ENCODE data around the gene NPTN. TPM values are rescaled to one million over a fixed set of nuclear protein-coding genes. Genes with fewer than 3 reads are reported as not detected.

NPTN gene
- 29.4 TPM for polyA plus RNA-seq (2012; ENCODE audit: missing spikeins)

DNA sequence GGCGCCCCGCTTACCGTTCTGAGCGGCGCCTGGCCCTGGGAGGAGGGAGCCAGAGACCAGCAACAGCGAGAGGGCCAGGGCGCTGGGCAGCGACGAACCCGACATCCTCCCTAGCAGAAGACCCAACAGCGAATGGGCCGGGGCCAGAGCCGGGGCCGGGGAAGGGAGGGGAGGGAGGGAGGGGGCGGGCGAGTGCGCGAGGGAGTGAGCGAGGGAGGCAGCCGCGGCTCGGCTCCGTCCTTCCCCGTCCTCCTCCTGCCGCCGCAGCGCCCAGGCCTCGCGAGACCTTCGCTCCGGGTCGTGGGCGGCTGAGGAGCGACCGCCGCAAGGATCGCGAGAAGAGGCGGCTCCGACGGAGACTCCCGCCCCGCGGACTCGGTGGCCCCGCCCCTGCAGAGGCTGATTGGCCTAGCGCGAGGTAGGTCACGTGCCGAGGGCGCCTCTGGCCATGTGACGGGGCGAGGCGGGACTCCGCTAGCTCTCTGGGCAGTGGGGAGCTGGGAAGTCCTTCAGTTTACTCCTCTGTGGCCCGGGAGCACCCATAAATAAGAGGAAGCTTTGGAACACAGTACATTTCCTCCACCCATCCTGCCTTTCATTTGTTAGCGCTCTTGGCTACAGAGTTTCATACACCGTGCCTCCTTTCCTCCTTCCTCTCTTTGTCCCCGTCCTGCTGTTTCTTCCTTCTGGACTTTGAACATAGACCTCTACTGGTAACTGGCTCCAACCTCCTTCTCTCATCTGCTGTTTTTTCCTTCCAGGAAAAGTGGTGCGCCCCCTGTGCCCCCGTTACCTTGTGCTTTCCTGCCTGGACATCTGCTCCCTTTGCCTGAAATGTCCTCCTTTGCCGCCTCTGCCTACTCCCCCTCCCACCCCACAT, at the start of gene NPTN:
Gene NPTN, minus strand, starts transcription at position 279 of the 880 bp plus-strand sequence. Its CDS starts 174 bp downstream, at position 105.
- FAIRE-seq = peak; percentile 94
- peak; percentile 64; the same call in 1 of the 2 replicates for TF ChIP-seq TAF1 (IDR thresholded peaks at IDR 0.05; ENCODE audit: borderline replicate concordance, low read depth, low read length)
- TF ChIP-seq POLR2AphosphoS5 (IDR thresholded peaks at IDR 0.05; ENCODE audit: low read depth, low read length) = peak; percentile 89
- TF ChIP-seq POLR2A (IDR thresholded peaks at IDR 0.05; ENCODE audit: low read depth, low read length) = peak; percentile 90

DNA sequence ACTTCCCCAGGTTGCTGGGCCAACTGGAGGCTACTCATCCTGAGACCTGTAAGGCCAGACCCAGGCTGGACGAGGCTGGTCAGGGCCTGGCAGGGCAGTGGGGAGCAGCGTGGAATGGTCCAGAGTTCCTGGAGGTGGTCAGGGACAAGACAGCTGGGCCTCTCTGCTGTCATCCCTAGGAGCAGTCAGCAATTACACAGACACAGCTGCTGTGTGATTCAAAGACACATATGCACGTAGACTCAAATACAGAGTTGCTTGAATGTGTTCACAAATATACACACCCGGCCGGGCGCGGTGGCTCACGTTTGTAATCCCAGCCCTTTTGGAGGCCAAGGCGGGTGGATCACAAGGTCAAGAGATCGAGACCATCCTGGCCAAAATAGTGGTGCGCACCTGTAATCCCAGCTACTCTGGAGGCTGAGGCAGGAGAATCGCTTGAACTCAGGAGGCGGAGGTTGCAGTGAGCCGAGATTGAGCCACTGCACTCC, 49.5 kb upstream of the NPTN start:
- no peak for TF ChIP-seq POLR2AphosphoS5 (IDR thresholded peaks at IDR 0.05; ENCODE audit: low read depth, low read length)
- no peak for TF ChIP-seq POLR2A (IDR thresholded peaks at IDR 0.05; ENCODE audit: low read depth, low read length)
- no peak for TF ChIP-seq TAF1 (IDR thresholded peaks at IDR 0.05; ENCODE audit: borderline replicate concordance, low read depth, low read length)
- no peak for DNase-seq (ENCODE audit: insufficient read length)
- FAIRE-seq = no peak

More for the DNA sequence above, at the start of gene NPTN:
- DNase-seq (ENCODE audit: insufficient read length) = peak; percentile 77

DNA sequence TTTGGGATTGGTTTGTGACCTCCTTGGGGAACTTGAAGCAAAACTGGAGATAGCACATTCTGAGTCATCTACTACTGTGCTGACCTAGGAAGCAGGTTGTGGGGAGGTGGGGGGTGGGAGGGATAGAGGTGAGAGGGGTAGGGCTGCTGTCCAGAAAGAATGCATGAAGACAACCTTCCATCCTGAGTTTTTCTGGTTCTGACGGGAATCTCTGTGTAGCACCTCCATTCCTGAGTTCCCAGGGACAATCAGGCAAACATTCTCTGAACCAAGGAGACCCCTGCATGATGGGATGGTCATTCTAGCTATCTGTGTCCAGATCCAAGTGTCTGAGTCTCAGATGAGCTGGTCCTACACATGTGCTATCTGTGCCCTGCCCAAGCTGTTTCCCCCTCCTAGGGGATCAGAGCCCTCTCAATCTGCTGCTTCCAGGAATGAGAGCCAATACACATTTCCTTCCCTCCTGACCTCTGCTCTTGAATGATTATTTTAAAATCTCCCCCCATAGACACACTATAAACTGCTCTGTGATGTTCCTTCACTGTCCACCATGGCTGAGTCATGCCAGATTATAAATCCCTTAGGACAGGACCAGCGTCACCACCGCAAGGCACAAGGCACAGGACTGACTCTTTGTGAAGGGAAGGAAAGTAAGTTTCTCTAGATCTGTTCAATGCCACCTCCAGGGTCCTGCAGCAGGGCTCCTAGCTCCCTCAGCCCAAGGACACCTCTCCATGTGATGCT, 48.8 kb upstream of the NPTN start:
- no peak for TF ChIP-seq POLR2AphosphoS5 (IDR thresholded peaks at IDR 0.05; ENCODE audit: low read depth, low read length)
- TF ChIP-seq TAF1 (IDR thresholded peaks at IDR 0.05; ENCODE audit: borderline replicate concordance, low read depth, low read length) = no peak
- DNase-seq (ENCODE audit: insufficient read length) = no peak

DNA sequence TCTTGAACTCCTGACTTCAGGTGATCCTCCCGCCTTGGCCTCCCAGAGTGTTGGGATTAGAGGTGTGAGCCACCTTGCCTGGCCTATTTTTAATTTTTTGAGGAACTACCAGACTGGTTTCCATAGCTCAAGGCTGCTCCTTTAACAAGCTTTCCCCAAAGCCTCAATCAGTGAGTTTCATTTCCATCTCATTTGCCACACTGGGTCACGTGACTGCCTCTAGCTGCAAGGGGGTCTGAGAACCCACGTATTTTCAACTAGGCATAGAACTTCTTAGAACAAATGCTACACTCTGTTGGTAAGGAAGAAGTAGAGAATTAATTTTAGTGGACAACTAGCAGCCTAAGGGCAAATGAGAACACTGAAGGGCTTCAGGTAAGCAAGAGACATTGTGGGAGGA, 47.9 kb upstream of the NPTN start:
- no peak for FAIRE-seq
- no peak for DNase-seq (ENCODE audit: insufficient read length)
- TF ChIP-seq POLR2A (IDR thresholded peaks at IDR 0.05; ENCODE audit: low read depth, low read length) (no peak), TAF1 (IDR thresholded peaks at IDR 0.05; ENCODE audit: borderline replicate concordance, low read depth, low read length) (no peak), POLR2AphosphoS5 (IDR thresholded peaks at IDR 0.05; ENCODE audit: low read depth, low read length) (no peak)

More for the DNA sequence above, 48.8 kb upstream of the NPTN start:
- FAIRE-seq = no peak

DNA sequence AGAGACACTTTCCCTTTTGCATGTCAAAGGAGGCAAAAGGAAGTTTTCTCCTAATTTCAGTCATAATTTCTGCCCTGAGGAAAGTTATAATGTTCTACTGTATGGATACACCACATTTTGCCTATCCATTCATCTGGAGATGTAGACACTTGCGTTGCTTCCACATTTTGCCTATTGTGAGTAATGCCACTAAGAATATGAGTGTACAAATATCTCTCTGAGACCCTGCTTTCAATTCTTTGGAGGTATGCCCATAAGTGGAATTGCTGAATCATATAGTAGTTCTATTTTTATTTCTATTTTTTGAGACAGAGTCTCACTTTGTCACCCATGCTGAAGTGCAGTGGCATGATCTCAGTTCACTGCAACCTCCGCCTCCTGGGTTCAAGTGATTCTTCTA, 47.4 kb upstream of the NPTN start:
- no peak for FAIRE-seq
- no peak for DNase-seq (ENCODE audit: insufficient read length)
- TF ChIP-seq POLR2A (IDR thresholded peaks at IDR 0.05; ENCODE audit: low read depth, low read length) (no peak), POLR2AphosphoS5 (IDR thresholded peaks at IDR 0.05; ENCODE audit: low read depth, low read length) (no peak), TAF1 (IDR thresholded peaks at IDR 0.05; ENCODE audit: borderline replicate concordance, low read depth, low read length) (no peak)

DNA sequence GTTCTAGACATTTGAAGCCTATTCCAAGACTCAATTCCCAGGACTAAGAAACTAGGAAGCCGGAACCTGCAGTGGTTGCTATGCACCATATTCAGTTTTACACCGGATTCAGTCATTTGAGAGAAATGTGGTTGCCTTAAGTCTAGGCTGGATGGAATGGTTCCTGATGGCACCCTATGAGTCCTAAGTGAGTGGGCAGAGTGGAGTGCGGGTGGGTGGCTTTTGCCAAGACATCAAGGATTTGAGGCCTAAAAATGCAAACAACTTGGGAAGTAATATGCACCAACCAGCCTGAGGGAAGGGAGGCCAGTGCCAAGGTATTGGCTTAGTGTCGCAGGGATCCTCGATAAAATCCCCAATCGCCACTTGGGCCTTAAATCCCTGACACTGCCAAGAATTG, 46.8 kb upstream of the NPTN start:
- TF ChIP-seq TAF1 (IDR thresholded peaks at IDR 0.05; ENCODE audit: borderline replicate concordance, low read depth, low read length) = no peak
- no peak for TF ChIP-seq POLR2AphosphoS5 (IDR thresholded peaks at IDR 0.05; ENCODE audit: low read depth, low read length)
- TF ChIP-seq POLR2A (IDR thresholded peaks at IDR 0.05; ENCODE audit: low read depth, low read length) = no peak
- FAIRE-seq (no peak), DNase-seq (ENCODE audit: insufficient read length) (no peak)

DNA sequence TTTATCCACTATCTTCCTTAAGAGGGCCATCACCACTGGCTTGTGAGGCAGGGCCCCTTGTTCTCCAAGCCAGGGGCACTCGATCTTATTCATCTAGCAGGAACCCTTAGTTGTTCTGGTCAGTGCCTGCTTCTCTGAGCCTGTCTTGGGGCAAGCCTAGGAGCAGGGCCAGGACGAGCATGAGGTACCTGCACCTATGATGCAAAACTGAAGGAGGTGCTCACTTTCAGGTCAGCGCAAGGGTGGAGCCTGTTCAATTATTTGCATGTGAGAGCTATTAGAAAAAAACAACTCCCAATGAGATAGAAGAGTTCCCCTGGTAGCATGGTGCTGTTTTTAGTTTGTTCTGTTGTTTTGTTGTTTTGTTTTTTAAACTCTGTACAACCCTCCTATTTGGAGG, 46.0 kb upstream of the NPTN start:
- DNase-seq (ENCODE audit: insufficient read length) (no peak), FAIRE-seq (no peak)
- TF ChIP-seq TAF1 (IDR thresholded peaks at IDR 0.05; ENCODE audit: borderline replicate concordance, low read depth, low read length) (no peak), POLR2A (IDR thresholded peaks at IDR 0.05; ENCODE audit: low read depth, low read length) (no peak), POLR2AphosphoS5 (IDR thresholded peaks at IDR 0.05; ENCODE audit: low read depth, low read length) (no peak)

DNA sequence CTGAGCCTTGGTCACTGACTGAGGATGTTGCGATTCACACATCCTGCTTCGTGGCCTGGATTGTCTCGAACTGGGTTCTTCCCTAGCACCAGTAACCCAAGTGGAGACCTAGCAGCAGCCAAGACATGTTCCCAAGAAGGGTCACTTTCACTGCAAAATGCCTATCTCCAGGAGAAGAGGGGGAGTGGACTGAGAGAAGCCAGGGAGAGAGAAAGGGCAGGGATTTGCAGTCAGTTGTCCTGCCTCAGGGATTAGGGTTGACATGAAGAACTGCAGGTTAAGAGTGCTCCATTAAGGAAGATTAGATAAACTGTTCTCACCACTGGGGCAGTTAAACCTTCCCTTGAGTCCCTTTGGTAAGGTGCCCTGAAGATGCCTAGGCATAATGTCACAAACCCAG, 45.3 kb upstream of the NPTN start:
- no peak for DNase-seq (ENCODE audit: insufficient read length)
- no peak for TF ChIP-seq POLR2AphosphoS5 (IDR thresholded peaks at IDR 0.05; ENCODE audit: low read depth, low read length)
- no peak for TF ChIP-seq POLR2A (IDR thresholded peaks at IDR 0.05; ENCODE audit: low read depth, low read length)
- no peak for TF ChIP-seq TAF1 (IDR thresholded peaks at IDR 0.05; ENCODE audit: borderline replicate concordance, low read depth, low read length)
- no peak for FAIRE-seq

DNA sequence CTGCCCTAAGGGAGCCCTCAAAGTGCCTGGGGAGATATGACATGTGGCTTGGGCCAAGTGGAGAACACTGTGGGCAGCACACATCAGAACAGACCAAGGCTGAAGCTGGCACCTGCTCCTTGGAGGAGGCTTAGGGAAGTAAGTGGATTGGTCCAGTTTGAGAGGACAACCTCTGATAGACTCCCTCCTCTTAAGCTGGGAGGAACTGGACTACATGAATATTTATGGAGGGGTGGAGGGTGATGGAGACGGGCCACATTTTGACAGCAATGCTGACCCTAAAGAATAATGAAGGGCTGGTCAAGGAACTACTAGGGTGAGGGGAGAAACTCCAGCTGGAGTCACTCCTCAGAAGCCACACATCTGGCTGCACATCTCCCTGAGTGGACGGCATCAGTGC, 44.5 kb upstream of the NPTN start:
- no peak for TF ChIP-seq POLR2AphosphoS5 (IDR thresholded peaks at IDR 0.05; ENCODE audit: low read depth, low read length)
- no peak for TF ChIP-seq POLR2A (IDR thresholded peaks at IDR 0.05; ENCODE audit: low read depth, low read length)
- TF ChIP-seq TAF1 (IDR thresholded peaks at IDR 0.05; ENCODE audit: borderline replicate concordance, low read depth, low read length) = no peak
- FAIRE-seq (no peak), DNase-seq (ENCODE audit: insufficient read length) (no peak)

DNA sequence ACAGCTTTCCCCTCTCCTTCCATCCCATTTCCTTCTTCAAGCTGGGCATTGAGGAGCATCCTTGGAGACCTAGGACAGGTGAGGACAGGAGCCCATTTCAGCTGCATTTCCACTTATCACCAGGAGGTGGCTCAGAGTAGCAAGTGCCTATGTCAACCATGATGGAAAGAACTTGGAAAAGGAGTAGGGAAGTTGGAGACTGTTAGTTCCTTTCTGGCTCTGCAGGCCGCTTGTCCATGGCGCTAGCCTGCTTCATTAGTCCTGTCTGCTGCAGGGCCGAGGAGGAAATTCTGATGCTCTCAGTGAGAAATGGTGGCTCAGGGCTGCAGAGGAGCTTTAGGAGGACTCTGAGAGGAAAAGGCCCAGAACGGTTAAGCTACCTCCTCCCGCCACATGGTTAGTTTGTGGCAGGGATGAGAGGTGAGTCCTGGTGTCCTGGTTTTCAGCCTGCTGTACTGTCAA, 44.0 kb upstream of the NPTN start:
- DNase-seq (ENCODE audit: insufficient read length) (no peak), FAIRE-seq (no peak)
- TF ChIP-seq POLR2AphosphoS5 (IDR thresholded peaks at IDR 0.05; ENCODE audit: low read depth, low read length) (no peak), POLR2A (IDR thresholded peaks at IDR 0.05; ENCODE audit: low read depth, low read length) (no peak), TAF1 (IDR thresholded peaks at IDR 0.05; ENCODE audit: borderline replicate concordance, low read depth, low read length) (no peak)

DNA sequence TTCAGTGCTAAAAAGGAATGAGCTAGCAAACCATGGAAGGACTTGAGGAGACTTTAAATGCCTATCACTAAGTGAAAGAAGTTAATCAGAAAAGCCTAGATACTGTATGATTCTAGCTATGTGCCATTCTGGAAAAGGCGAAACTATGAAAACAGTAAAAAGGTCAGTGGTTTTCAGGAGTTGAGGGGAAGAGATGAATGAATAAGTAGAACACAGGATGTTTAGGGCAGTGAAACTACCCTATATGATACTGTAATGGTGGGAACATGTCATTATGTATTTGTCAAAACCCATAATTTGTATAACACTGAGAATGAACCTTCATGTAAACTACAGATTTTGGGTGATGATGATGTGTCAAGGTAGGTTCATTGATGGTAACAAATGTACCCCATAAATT, 41.4 kb upstream of the NPTN start:
- no peak for FAIRE-seq
- TF ChIP-seq POLR2AphosphoS5 (IDR thresholded peaks at IDR 0.05; ENCODE audit: low read depth, low read length) (no peak), POLR2A (IDR thresholded peaks at IDR 0.05; ENCODE audit: low read depth, low read length) (no peak), TAF1 (IDR thresholded peaks at IDR 0.05; ENCODE audit: borderline replicate concordance, low read depth, low read length) (no peak)
- no peak for DNase-seq (ENCODE audit: insufficient read length)
